ENCODE results near the gene FGF21.

FGF21 gene

GRCh38 chr19:48807590-48808308, 52.4 kb downstream of the FGF21 start:
- no peak for TF ChIP-seq CTCF (IDR thresholded peaks at IDR 0.05; ENCODE audit: low read depth, low read length, missing control alignments)
- no peak overlapping the region for H3K4me3 ChIP-seq (ENCODE audit: low read depth, low read length)
- no peak for DNase-seq (ENCODE audit: low read depth)

Measured in GM12864 (cell line).